ELR (cell line): ENCODE data around the gene COL28A1.
"Not testable (repeated sequence)": the region's sequence is repeated elsewhere in the genome, so short reads cannot be mapped to it uniquely, and the experiment has no call there.

Experiments
- DNase-seq: peaks from one replicate; pipeline ENCODE4 v3.0.0-alpha.2; 2015; ENCODE audit warnings: low read depth

The COL28A1 gene

DNA sequence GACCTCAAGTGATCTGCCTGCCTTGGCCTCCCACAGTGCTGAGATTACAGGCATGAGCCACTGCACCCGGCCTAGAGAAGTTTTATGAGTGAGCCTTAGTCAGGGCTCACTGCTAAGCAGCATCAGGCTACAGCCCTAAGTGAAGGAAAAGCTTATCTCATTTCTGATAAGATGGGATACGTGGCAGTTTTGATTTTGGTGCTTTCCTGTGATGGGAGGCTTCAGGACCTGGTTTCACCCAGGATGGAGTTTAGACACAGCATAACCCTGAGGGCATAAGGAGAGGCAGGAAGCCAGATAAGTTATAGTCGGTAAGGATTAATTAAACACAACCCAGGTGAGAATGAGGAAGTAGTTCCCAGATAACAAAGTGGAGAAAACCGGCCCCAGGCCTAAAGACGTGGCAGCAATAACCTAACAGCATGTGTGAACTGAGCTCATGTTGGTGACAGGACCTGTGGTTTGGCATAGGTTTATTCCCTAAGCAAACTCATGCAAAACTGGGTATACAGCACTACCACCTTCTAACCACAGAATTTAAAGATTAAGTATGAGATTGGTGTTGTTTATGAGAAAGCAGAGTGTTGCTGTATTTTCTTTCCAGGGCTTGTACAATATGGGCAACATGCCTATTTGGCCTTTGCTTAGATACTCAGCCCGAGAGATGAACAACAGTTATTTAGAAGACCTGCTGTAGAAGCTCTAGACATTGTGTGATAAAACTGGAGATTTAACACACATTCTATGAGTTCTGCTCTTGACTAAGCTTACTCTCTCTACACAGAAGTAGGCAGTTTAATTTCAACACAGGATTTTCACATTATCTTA, 119.4 kb downstream of the COL28A1 start:
- DNase-seq: no peak

DNA sequence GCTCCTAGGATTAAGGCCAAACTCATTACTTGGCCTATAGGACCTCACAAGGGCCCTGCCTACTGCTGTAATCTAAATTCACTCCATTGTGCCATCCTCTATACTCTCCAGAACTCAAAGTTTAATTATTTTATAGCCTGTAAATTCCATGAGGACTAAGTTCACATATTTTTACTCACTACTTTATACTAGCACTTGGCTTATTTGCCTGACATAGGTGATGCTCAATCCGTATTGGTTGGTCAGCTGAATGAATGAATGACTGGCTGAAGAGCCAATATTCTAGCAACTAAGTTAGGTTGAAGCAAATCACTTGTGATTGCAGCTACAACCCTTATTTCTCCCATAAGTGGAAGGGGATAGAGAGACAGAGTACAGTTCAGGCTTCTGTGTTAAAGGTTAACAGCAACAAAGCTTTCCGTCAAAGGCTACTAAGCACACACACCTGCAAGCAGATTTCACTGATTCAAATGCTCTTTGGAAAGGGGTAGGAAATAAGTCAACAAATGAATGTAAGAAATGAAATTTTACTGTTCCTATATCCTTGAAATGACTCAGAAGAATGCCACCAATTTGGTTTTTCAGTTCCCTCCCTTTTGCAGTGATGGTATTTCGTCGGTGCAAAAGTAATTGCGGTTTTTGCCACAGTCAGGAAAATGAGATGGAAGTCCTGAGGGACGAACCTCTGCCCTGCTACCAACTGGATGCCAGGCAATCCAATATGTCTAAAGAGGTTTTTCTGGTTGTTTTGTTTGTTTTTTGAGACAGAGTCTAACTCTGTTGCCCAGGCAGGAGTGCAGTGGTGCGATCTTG, 120.7 kb downstream of the COL28A1 start:
- no peak for DNase-seq

DNA sequence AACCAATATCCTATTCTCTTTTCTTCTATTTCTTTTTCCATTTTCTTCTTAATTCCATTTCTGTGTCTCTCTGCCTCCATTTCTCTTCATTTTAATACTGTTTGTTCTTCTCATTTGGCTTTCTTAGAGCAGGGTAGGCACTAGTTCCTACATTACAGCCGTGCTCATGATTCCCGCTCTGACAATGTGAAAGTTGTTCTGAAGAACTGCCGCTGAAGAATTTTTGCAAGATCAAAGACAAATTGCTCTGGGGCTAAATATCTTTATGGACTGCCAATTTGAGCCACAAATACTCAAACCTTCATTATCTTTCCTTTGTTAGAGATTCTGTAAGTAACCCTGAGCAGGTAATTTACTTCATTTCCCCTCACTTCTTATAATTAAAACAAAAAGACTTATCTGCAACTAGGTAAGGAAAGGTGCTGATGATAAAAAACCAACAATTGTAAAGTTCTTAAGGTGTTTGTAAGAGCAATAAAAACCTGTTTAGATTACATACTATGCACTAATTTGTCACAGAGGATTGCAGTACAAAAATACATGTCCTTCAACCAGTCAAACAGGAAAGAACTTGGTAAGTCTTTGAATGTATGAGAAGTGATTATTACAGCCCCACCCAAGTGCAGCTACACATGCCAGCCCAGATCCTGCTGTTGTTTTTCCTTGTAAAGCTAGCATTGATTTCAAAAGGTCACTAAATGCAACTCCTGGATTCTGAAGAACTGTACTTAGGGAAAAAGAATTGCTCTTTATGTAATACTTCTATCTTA, 127.5 kb downstream of the COL28A1 start:
- peak; percentile 20 for DNase-seq

DNA sequence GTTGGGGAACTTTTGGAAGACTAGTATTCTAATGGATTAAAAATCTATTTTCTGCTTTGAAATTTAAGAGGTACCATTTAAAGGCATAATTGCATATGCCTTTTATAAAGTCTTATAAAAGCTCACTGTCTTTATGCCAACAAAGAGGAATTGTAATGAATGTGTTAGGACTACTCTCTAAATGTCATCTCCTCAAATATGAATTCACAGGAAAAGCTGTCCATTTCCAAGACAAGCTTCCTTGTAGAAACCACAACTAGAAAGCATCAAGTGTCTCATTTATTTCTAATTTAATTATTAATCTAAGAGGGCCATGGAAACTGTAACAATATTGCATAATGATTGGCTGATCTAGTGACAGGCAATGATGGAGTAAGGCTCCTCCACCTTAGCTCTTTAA, 130.2 kb downstream of the COL28A1 start:
- DNase-seq: no peak

DNA sequence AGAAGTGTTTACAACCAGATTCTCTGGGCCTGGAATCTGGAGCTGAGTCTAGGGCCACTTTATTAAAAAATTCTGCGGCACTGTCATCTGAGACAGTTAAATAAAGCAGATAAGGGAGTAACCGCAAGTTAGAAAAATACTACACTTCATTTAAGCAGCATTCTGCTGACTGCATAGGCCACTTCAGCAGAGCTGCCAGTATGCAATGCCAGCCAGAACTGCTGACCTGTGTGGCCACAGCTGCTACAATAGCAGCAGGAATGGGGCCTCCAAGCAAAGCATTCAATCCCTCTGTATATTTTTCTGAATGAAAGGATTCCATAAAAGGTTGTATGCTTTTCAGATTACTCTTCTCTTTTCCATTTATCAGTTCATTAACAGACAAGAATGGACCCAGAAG, 136.0 kb downstream of the COL28A1 start:
- no peak for DNase-seq

DNA sequence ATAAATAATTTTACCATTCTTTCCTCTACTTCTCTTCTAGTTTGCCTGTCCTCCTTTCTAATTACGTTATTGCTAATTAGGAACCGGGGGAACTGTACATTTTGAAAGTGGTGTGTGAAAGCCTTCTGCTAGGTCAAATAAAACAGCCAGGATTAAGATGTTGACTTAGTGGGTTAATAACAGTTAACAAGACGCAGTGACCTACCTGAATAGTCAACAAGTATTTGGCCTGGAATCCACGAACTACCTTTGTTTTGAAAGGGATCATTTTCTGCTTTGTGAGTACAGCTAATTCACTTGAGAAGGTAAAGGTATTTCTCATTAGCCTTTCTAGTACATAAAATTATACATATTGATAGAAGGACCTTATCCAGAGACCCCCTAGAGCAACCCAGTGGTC, 139.9 kb downstream of the COL28A1 start:
- DNase-seq: no peak

DNA sequence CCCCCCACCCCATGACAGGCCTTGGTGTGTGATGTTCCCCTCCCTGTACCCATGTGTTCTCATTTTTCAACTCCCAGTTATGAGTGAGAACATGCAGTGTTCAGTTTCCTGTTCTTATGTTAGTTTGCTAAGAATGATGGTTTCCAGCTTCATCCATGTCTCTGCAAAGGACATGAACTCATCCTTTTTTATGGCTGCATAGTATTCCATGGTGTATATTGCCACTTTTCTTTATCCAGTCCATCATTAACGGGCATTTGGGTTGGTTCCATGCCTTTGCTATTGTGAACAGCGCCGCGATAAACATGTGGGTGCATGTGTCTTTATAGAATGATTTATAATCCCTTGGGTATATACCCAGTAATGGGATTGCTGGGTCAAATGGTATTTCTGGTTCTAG, 147.5 kb downstream of the COL28A1 start:
- not testable (repeated sequence) for DNase-seq

DNA sequence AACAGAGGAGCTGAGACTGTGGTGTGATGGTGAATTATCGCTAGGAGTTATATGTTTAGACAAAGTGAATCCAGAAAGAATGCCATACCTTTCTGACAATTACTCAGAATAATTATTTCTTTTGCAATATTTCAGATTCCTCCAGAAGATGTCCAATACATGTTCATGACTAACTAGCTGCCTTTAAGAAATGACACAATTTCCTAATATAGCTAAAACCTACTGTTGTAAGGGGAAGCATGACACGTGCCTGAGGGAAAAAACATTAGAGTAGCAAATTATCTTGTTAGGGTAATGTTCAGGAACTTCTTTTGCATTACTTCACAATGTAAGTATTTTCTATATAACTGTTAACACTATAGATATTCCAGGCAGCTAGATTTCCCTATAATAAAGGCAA, 150.3 kb downstream of the COL28A1 start:
- DNase-seq: no peak

DNA sequence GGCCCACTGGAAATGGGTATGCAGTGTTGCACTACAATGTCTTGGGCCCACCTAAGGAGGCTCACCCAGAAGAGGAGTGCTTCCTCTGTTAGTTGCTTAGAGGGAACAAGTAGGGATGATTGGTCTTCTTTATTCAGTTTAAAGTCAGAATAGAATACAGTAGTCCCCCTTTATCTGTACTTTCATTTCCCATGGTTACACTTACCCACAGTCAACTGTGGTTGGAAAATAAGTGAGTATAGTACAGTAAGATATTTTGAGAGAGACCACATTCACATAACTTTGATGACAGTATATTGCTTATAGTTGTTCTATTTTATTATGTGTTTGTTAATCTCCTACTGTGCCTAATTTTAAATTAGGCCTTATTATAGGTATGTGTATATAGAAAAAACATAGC, 151.4 kb downstream of the COL28A1 start:
- DNase-seq: no peak

DNA sequence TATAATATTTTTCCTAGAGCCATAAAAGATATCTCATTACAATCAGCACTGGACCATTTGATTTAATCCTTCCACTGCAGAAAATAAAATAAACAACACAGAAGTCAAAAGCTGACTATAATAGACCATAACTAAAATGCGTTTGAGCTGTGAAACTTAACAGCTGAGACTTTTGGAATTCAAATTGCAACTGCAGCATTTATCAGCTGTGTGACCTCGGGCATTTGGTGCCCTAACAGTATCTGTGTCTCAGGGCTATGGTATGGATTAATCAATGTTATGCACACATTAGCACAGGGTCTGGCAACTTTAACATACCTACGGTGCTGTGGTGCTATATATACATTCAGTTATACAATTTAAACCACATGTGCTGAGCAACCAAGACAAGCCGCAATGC, 160.1 kb downstream of the COL28A1 start:
- DNase-seq: no peak

DNA sequence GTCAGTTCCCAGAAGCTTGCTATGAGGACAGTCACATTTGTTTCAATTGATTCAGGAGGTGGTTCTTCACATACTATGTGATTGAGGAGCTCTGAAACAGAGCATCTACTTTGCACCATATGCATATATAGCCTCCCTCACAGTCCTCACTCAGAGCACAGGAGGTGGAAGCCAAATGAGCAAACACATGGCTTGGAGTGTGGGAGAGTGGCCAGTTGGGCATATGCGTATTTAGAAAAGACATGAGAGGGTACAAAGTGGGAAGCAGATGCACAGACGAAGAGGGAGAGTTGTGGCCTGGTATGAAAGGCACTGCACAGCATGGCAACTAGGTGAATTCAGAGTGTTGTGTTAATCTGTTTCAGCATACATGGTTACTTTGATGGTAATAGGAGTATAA, 165.6 kb downstream of the COL28A1 start:
- DNase-seq: no peak

DNA sequence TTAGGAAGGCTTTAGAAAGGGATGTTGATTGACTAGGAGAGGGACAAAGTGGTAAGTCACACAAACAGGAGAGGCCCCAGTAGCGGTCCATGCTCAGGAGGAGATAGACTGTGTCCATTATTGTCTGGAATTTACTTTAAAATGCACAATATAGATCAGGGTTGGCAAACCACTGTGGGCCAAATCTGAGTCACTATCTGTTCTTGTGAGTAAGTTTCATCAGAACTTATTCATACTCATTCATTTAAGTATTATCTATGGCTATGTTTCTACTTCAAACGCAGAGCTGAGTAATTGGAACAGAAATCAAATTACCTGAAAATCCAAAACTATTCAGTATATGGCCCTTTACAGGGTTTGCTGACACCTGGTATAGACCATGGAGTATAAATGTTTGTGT, 166.5 kb downstream of the COL28A1 start:
- DNase-seq: peak; percentile 13

DNA sequence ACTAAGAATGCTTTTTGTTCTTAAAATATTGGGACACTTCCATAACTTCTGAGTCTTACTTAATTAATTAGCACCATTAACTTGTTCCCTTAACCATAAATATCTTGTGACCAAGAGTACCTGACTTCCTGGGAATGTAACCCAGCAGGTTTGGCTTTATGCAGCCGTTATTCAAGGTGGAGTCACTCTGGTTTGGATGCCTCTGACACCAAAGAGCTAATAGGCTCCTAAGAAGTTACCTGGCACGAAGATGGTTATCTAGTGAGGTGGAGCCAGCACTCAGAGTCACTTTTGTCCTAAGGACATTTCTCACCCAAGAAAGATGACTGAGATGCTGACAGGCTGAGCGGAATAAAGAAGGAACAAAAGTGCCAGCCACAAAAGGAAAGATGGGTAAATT, 181.0 kb downstream of the COL28A1 start:
- no peak for DNase-seq

DNA sequence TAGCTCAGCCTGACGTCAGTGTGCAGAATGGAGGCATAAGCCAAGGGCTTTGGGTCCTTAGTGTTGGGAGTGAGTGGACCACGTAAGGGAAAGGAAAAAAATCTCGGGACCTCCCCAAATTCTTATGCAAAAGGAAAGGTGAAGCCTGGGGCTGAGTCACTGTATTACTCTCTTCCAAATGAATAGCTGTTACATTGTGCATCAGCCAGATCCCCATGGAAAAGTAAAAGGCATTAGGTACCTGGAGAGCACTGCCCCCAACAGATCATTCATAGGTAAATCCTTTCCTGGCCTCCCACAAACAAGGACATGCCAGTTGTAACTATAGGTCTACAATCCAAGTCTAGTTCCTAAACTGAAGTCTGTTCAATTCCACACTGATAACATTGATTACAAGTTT, 182.8 kb downstream of the COL28A1 start:
- peak; percentile 3 for DNase-seq

DNA sequence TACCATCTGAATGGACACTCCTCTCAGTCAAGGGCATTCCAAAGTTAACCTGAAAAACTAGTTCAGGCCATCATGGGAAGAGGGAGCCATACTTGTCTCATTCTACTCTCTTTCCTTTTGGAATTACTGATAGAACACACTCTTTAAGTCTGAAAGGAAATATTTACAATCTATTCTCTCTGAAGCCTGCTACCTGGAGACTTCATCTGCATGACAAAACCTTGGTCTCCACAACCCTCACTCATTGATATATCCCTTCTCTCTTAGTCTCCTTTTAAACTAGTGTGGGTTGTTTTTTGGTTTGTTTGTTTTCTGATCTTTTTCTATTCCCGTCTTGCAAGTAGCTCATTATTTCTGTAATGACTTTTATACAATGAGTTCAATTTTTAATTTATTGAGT, 183.8 kb downstream of the COL28A1 start:
- DNase-seq: no peak

DNA sequence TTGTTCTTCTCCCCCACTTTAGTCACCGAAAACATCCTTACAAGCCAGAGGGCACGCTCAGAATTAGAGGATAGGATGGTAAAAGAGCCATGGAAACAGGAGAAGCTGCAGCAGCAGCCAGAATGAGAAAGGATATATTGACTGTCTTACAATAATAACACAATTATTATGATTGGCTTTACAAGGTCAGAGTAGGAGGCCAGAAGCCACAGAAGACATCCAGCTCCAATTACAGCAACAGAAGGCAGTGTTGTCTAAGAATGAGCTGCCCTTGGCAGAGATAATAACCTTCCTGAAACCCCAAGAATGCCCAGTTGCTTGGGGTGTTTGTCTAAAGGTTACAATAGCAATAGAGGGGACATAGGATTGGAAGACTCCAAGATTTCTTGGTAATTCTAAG, 184.5 kb downstream of the COL28A1 start:
- DNase-seq: no peak

DNA sequence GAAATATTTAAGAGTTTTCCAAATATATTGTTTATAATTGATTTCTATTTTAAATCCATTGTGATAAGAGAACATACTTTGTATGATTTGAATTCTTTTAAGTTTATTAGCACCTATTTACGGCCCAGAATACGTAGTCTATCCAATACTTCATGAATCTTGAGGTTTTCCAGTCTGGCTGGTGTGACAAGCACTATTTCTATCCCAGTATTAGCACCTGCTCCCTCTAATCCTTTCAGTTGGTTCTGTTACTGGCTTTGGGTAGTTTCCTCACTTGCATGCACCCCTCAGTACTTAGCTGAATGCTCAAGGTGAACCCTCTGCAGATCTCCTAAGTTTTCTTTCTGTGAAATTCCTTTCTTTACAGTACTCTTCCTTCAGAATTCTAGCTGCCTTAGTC, 186.5 kb downstream of the COL28A1 start:
- no peak for DNase-seq

DNA sequence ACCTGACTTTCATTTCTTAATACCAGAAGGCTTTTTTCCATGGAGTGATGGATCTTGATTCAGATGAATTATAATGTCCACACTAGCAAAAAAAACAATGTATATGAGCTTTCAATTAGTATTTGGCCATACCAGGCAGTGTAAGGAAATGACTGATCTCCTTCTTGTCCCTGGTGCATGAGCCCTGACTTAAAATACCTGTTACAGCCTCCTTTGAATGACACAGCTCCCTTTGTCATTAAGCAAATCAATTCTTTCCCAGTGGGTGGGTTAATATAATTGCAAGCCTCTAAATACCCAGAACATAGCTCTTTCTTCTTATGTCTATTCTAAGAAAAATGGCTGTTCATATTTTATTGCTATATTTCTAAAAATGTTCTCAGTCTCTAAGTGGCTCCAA, 188.6 kb downstream of the COL28A1 start:
- no peak for DNase-seq

DNA sequence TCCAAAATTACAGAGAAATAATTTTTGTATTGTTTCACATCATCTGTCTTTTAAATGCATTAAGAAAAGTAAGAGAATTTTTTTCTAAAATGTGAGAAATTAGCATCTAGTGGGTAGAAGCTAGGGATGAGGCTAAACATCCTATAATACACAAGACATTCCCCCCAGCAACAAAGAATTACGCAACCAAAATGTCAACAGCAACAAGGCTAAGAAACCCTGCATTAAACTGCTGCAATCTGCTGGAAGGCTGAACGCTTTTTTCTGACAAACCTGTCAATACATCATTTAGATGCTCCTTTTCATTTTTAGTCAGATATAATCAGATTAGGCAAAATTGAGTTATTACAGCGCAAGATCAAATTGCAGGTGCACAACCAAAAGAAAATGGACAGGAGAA, 191.1 kb downstream of the COL28A1 start:
- DNase-seq: no peak

DNA sequence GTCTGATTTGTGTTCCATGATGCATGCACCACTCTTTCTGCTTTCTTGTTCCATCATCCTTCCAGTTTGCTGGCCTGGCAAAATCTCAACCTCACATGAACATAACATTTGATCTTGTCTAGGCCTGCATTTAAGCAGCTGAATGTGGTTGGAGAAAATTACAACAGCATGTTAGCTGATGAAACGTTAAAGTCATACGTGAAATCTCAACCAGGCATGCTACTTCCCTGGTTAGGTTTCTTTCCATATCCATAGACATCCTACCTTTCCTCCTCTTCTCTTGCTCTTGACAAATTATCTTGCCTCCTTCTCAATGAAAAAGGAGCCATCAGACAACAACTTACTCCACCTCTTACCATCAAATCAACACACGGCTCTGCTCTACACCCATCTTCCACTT, 199.8 kb downstream of the COL28A1 start:
- DNase-seq: no peak

DNA sequence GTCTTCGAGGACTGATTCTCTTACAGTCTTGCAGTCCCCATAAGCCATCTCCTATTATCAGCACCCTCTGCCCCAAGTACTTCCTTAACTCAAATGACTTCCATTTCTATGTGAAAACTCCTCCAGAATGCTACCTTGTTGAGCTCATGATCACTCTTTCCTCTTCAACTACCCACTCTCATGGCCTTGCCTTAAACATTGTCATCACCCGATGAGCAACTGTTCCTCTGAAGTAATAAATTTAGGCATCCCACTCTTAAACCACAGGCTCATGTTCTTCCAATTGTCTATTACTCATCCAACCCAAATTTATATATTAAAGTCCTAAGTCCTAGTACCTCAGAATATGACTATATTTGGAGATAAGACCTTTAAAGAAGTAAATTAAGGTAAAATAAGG, 200.5 kb downstream of the COL28A1 start:
- no peak for DNase-seq

DNA sequence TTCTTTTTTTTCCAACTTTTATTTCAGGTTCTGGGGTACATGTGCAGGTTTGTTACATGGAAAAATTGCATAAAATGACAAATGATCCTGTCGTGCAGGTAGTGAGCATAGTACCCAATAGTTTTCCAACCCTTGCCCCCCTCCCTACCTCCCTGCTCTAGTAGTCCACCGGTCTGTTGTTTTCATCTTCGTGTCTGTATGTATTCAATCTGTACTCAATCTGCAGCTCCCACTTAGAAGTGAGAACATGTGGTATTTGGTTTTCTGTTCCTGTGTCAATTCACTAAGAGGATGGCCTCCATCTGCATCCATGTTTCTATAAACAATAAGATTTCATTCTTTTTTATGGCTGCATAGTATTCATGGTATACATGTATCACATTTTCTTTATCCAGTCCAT, 202.1 kb downstream of the COL28A1 start:
- no peak for DNase-seq

DNA sequence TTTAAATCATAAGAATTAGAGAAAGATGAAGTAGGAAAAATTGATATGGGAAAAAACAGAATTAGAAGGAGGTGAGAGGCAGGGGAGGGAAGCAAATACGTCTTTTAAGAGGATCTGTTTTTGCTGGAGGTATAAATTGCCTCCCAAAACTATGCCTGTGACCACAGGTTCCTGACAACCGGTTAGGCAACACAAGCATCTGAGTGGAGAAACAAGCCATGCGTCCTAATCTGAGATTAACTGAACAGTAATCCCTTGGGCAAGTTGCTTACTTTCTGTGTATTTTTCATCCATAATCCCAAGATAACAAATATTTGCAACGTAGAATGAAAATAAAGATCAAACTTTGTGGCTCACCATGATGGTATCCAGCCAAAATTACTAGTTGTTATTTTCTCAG, 204.2 kb downstream of the COL28A1 start:
- no peak for DNase-seq
